Measurements from ENCODE around the gene PRMT9.
A peak's percentile ranks its signal among the peaks of the same experiment; 100 is the strongest.

PRMT9 gene

DNA sequence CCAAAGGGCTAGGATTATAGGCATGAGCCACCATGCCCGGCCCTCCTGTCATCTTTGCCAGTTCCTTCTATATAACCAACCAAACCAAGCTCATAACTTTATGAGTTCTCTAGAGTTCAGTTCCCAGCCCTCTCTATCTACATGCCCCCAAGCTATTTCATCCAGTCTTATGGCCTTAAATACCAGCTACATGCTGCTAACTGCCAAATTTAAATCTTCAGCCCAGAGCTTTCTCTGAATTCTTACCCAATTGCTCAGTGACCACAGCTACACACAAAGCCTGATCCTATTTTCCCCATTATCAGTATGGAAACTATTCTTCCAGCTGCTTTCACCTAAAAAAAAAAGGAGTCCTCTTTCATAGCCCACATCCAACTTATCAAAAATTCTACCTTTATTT, 43.6 kb downstream of the PRMT9 start:
- Histone ChIP-seq H3K4me3 (ENCODE audit: low read depth, low read length) (no peak overlapping the region), H3K27ac (ENCODE audit: low read depth, low read length) (no peak overlapping the region), H3K36me3 (ENCODE audit: control insufficient read depth, insufficient read depth, low read length) (peaks cover 38% of the 10 kb centered on the region), H3K9me3 (ENCODE audit: control insufficient read depth, insufficient read depth, low read length) (no peaks in the 10 kb centered on the region), H3K27me3 (ENCODE audit: control insufficient read depth, insufficient read depth, low read length) (no peaks in the 10 kb centered on the region), H3K4me1 (ENCODE audit: control insufficient read depth, insufficient read depth, low read length) (peaks cover 28% of the 10 kb centered on the region), H3K9ac (ENCODE audit: low read depth, low read length) (no peak overlapping the region)

DNA sequence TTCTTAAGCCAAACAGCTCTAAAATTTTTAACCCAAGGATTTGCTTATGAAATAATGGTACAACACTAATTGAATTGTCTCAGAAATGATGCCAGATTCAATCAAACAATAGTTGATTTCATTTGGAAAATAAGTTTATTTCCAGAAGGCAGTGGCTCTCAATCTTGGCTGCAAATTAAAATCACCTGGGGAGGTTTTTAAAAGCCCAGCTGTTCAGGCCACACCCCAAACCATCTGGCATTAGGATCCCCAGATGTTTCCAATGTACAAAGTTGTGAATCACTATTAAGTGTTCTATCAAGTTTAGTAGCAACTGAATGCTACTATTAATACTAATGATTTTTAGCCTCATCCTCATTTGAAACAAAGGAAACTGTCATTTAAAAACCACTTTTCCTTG, 44.6 kb downstream of the PRMT9 start:
- peaks cover 26% of the 10 kb centered on the region for H3K4me1 ChIP-seq (ENCODE audit: control insufficient read depth, insufficient read depth, low read length)
- peaks cover 47% of the 10 kb centered on the region for H3K36me3 ChIP-seq (ENCODE audit: control insufficient read depth, insufficient read depth, low read length)
- H3K9me3 ChIP-seq (ENCODE audit: control insufficient read depth, insufficient read depth, low read length), result no peaks in the 10 kb centered on the region
- no peak overlapping the region for H3K9ac ChIP-seq (ENCODE audit: low read depth, low read length)
- H3K4me3 ChIP-seq (ENCODE audit: low read depth, low read length), result no peak overlapping the region
- H3K27me3 ChIP-seq (ENCODE audit: control insufficient read depth, insufficient read depth, low read length), result no peaks in the 10 kb centered on the region
- no peak overlapping the region for H3K27ac ChIP-seq (ENCODE audit: low read depth, low read length)

- H3K4me3 ChIP-seq (ENCODE audit: low read depth, low read length), result no peak overlapping the region; the same call in 1 of the 2 replicates
- H3K4me1 ChIP-seq (ENCODE audit: control insufficient read depth, insufficient read depth, low read length), result peaks cover 25% of the 10 kb centered on the region
- H3K27me3 ChIP-seq (ENCODE audit: control insufficient read depth, insufficient read depth, low read length), result no peaks in the 10 kb centered on the region
- H3K9ac ChIP-seq (ENCODE audit: low read depth, low read length), result no peak overlapping the region
- peaks cover 52% of the 10 kb centered on the region for H3K36me3 ChIP-seq (ENCODE audit: control insufficient read depth, insufficient read depth, low read length)
- H3K27ac ChIP-seq (ENCODE audit: low read depth, low read length), result no peak overlapping the region
- H3K9me3 ChIP-seq (ENCODE audit: control insufficient read depth, insufficient read depth, low read length), result no peaks in the 10 kb centered on the region
Observed at GRCh38 chr4:147638942-147639341, 45.0 kb downstream of the PRMT9 start.

GRCh38 chr4:147638365-147638764, 45.6 kb downstream of the PRMT9 start:
- no peaks in the 10 kb centered on the region for H3K9me3 ChIP-seq (ENCODE audit: control insufficient read depth, insufficient read depth, low read length)
- H3K27ac ChIP-seq (ENCODE audit: low read depth, low read length), result peak overlapping the region; percentile 48
- H3K4me1 ChIP-seq (ENCODE audit: control insufficient read depth, insufficient read depth, low read length), result peaks cover 25% of the 10 kb centered on the region
- H3K9ac ChIP-seq (ENCODE audit: low read depth, low read length), result no peak overlapping the region
- H3K36me3 ChIP-seq (ENCODE audit: control insufficient read depth, insufficient read depth, low read length), result peaks cover 54% of the 10 kb centered on the region
- no peaks in the 10 kb centered on the region for H3K27me3 ChIP-seq (ENCODE audit: control insufficient read depth, insufficient read depth, low read length)
- H3K4me3 ChIP-seq (ENCODE audit: low read depth, low read length), result no peak overlapping the region; the same call in 1 of the 2 replicates

- Histone ChIP-seq H3K27ac (ENCODE audit: low read depth, low read length) (no peak overlapping the region), H3K36me3 (ENCODE audit: control insufficient read depth, insufficient read depth, low read length) (peaks cover 73% of the 10 kb centered on the region), H3K9me3 (ENCODE audit: control insufficient read depth, insufficient read depth, low read length) (no peaks in the 10 kb centered on the region), H3K27me3 (ENCODE audit: control insufficient read depth, insufficient read depth, low read length) (no peaks in the 10 kb centered on the region), H3K9ac (ENCODE audit: low read depth, low read length) (no peak overlapping the region), H3K4me3 (ENCODE audit: low read depth, low read length) (no peak overlapping the region), H3K4me1 (ENCODE audit: control insufficient read depth, insufficient read depth, low read length) (peaks cover 25% of the 10 kb centered on the region)
Observed at GRCh38 chr4:147635348-147635747, 48.6 kb downstream of the PRMT9 start.

GRCh38 chr4:147633643-147634042, 50.3 kb downstream of the PRMT9 start:
- Histone ChIP-seq H3K27ac (ENCODE audit: low read depth, low read length) (no peak overlapping the region), H3K36me3 (ENCODE audit: control insufficient read depth, insufficient read depth, low read length) (peaks cover 90% of the 10 kb centered on the region), H3K4me3 (ENCODE audit: low read depth, low read length) (no peak overlapping the region)

GRCh38 chr4:147633113-147633512, 50.9 kb downstream of the PRMT9 start:
- Histone ChIP-seq H3K4me3 (ENCODE audit: low read depth, low read length) (no peak overlapping the region), H3K9me3 (ENCODE audit: control insufficient read depth, insufficient read depth, low read length) (no peaks in the 10 kb centered on the region), H3K27me3 (ENCODE audit: control insufficient read depth, insufficient read depth, low read length) (no peaks in the 10 kb centered on the region), H3K9ac (ENCODE audit: low read depth, low read length) (no peak overlapping the region), H3K36me3 (ENCODE audit: control insufficient read depth, insufficient read depth, low read length) (peaks cover 93% of the 10 kb centered on the region), H3K4me1 (ENCODE audit: control insufficient read depth, insufficient read depth, low read length) (peaks cover 23% of the 10 kb centered on the region), H3K27ac (ENCODE audit: low read depth, low read length) (no peak overlapping the region)

More at GRCh38 chr4:147633643-147634042, 50.3 kb downstream of the PRMT9 start:
- Histone ChIP-seq H3K4me1 (ENCODE audit: control insufficient read depth, insufficient read depth, low read length) (peaks cover 23% of the 10 kb centered on the region), H3K9me3 (ENCODE audit: control insufficient read depth, insufficient read depth, low read length) (no peaks in the 10 kb centered on the region), H3K27me3 (ENCODE audit: control insufficient read depth, insufficient read depth, low read length) (no peaks in the 10 kb centered on the region), H3K9ac (ENCODE audit: low read depth, low read length) (no peak overlapping the region)

GRCh38 chr4:147629783-147630730, 53.9 kb downstream of the PRMT9 start:
- Histone ChIP-seq H3K27ac (ENCODE audit: low read depth, low read length) (no peak overlapping the region), H3K9ac (ENCODE audit: low read depth, low read length) (no peak overlapping the region), H3K27me3 (ENCODE audit: control insufficient read depth, insufficient read depth, low read length) (no peaks in the 10 kb centered on the region), H3K4me1 (ENCODE audit: control insufficient read depth, insufficient read depth, low read length) (peaks cover 37% of the 10 kb centered on the region), H3K4me3 (ENCODE audit: low read depth, low read length) (no peak overlapping the region), H3K36me3 (ENCODE audit: control insufficient read depth, insufficient read depth, low read length) (peaks cover 92% of the 10 kb centered on the region), H3K9me3 (ENCODE audit: control insufficient read depth, insufficient read depth, low read length) (no peaks in the 10 kb centered on the region)

DNA sequence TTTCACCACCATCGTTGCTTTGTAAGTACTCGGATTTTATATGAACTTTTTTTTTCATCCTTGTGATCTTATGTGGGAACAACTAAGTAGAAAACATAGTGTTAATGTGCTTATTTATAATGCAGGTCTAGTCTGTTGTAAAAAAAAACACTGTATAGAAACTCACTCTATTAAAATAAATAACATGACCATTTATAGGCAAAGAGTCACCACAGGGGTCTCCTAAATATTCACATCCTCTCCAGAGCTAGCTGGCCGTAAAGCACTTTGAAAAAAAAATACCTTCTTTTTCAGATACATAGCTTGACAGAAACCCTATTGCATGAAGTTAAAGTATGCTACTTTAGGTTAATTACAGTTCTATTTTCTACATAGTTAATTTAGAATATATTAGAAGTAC, 55.5 kb downstream of the PRMT9 start:
- H3K9me3 ChIP-seq (ENCODE audit: control insufficient read depth, insufficient read depth, low read length), result no peaks in the 10 kb centered on the region
- H3K9ac ChIP-seq (ENCODE audit: low read depth, low read length), result no peak overlapping the region
- H3K27me3 ChIP-seq (ENCODE audit: control insufficient read depth, insufficient read depth, low read length), result no peaks in the 10 kb centered on the region
- H3K27ac ChIP-seq (ENCODE audit: low read depth, low read length), result peak overlapping the region; percentile 76
- H3K4me1 ChIP-seq (ENCODE audit: control insufficient read depth, insufficient read depth, low read length), result peaks cover 41% of the 10 kb centered on the region
- peak overlapping the region; percentile 31; the same call in 1 of the 2 replicates for H3K4me3 ChIP-seq (ENCODE audit: low read depth, low read length)
- peaks cover 89% of the 10 kb centered on the region for H3K36me3 ChIP-seq (ENCODE audit: control insufficient read depth, insufficient read depth, low read length)

DNA sequence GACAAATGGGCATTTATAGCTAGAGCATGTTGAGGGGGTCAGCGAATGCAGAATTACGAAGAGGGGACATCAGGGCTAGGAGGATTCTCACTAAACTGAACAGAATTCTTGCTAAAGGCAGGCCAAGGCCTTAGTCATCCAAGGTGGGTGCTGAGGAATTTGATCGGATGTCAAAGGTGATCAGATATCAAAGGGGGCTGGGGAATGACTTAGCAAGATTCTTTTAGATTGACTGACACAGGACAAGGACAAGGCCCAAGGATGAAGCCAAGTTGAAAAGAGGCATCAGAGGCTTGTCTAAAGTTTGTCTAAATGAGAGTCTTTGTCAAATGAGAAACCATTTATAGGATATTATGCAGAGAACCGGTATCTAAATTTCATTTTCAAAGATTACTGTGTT, 57.1 kb downstream of the PRMT9 start:
- H3K9ac ChIP-seq (ENCODE audit: low read depth, low read length), result no peak overlapping the region
- no peaks in the 10 kb centered on the region for H3K9me3 ChIP-seq (ENCODE audit: control insufficient read depth, insufficient read depth, low read length)
- peaks cover 41% of the 10 kb centered on the region for H3K4me1 ChIP-seq (ENCODE audit: control insufficient read depth, insufficient read depth, low read length)
- peaks cover 82% of the 10 kb centered on the region for H3K36me3 ChIP-seq (ENCODE audit: control insufficient read depth, insufficient read depth, low read length)
- no peaks in the 10 kb centered on the region for H3K27me3 ChIP-seq (ENCODE audit: control insufficient read depth, insufficient read depth, low read length)
- H3K4me3 ChIP-seq (ENCODE audit: low read depth, low read length), result no peak overlapping the region
- H3K27ac ChIP-seq (ENCODE audit: low read depth, low read length), result no peak overlapping the region

DNA sequence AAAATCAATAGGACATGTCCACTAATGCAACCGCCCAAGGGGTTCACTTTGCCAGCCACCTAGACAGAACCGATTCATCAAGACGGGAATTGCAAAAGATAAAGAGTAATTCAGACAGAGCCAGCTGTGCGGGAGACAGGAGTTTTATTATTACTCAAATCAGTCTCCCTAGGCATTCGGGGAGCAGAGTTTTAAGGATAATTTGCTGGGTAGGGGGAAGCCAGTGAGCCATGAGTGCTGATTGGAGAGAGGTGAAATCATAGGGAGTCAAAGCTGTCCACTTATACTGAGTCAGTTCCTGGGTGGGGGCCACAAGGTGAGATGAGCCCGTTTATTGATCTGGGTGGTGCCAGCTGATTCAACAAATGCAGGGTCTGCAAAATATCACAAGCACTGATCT, 58.2 kb downstream of the PRMT9 start:
- peaks cover 45% of the 10 kb centered on the region for H3K4me1 ChIP-seq (ENCODE audit: control insufficient read depth, insufficient read depth, low read length)
- H3K27ac ChIP-seq (ENCODE audit: low read depth, low read length), result peak overlapping the region; percentile 13
- peaks cover 76% of the 10 kb centered on the region for H3K36me3 ChIP-seq (ENCODE audit: control insufficient read depth, insufficient read depth, low read length)
- H3K4me3 ChIP-seq (ENCODE audit: low read depth, low read length), result no peak overlapping the region
- H3K9me3 ChIP-seq (ENCODE audit: control insufficient read depth, insufficient read depth, low read length), result no peaks in the 10 kb centered on the region
- no peaks in the 10 kb centered on the region for H3K27me3 ChIP-seq (ENCODE audit: control insufficient read depth, insufficient read depth, low read length)
- no peak overlapping the region for H3K9ac ChIP-seq (ENCODE audit: low read depth, low read length)

Measured in HUES48 (cell line).